ENCODE measurements around the gene S100A7A.

Gene S100A7A

GRCh38 chr1:153415850-153416570 is at the start of gene S100A7A:
Gene S100A7A (plus strand): TSS chr1:153416520. CDS start chr1:153418083, 1,563 bp downstream.
- Histone ChIP-seq H3K9me3 (ENCODE audit: control insufficient read depth, insufficient read depth, low read length) (no peaks in the 10 kb centered on the region), H3K4me1 (ENCODE audit: control insufficient read depth, insufficient read depth, low read length) (no peaks in the 10 kb centered on the region), H3K4me3 (ENCODE audit: low read length) (no peak within 1 kb of the TSS), H3K36me3 (ENCODE audit: control insufficient read depth, insufficient read depth, low read length) (no peaks in the 10 kb centered on the region), H3K27me3 (ENCODE audit: control insufficient read depth, insufficient read depth, low read length) (no peaks in the 10 kb centered on the region), H3K27ac (ENCODE audit: low read length) (no peak within 1 kb of the TSS)
- no peak for DNase-seq (ENCODE audit: low read depth, low spot score)
- WGBS (ENCODE audit: insufficient coverage, insufficient read length), result no CpG with 5 or more reads among the region's 6 CpGs

DNA sequence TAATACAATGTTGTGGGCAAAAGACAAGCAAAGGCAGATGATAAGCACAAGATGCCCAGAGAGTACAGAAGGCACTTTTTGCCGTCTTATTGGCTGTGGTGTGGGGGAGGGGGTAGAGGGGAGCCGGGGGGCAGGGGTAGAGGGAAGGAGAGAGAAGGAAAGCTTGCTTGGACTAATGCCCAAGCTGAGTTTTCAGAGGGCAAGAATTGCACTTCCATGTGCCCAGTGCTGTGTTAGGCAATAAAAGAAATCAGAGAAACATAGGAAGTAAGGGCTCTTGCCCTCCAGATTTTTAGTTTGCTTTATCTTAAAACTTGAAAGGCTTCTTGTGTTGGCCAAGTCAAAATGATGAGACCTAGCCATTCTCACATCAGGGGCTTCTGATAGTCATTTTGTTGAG is 49.2 kb upstream of the S100A7A start:
- no peak overlapping the region for H3K4me3 ChIP-seq (ENCODE audit: low read length)
- H3K4me1 ChIP-seq (ENCODE audit: control insufficient read depth, insufficient read depth, low read length), result no peaks in the 10 kb centered on the region
- DNase-seq (ENCODE audit: low read depth, low spot score), result no peak
- no peaks in the 10 kb centered on the region for H3K27me3 ChIP-seq (ENCODE audit: control insufficient read depth, insufficient read depth, low read length)
- no peak overlapping the region for H3K27ac ChIP-seq (ENCODE audit: low read length)
- H3K9me3 ChIP-seq (ENCODE audit: control insufficient read depth, insufficient read depth, low read length), result no peaks in the 10 kb centered on the region
- no CpG with 5 or more reads among the region's 2 CpGs for WGBS (ENCODE audit: insufficient coverage, insufficient read length)
- H3K36me3 ChIP-seq (ENCODE audit: control insufficient read depth, insufficient read depth, low read length), result no peaks in the 10 kb centered on the region

GRCh38 chr1:153368495-153368894 is 47.8 kb upstream of the S100A7A start:
- no peaks in the 10 kb centered on the region for H3K36me3 ChIP-seq (ENCODE audit: control insufficient read depth, insufficient read depth, low read length)
- H3K27ac ChIP-seq (ENCODE audit: low read length), result no peak overlapping the region
- no CpG with 5 or more reads among the region's 2 CpGs for WGBS (ENCODE audit: insufficient coverage, insufficient read length)
- H3K4me1 ChIP-seq (ENCODE audit: control insufficient read depth, insufficient read depth, low read length), result no peaks in the 10 kb centered on the region
- no peaks in the 10 kb centered on the region for H3K9me3 ChIP-seq (ENCODE audit: control insufficient read depth, insufficient read depth, low read length)
- H3K4me3 ChIP-seq (ENCODE audit: low read length), result no peak overlapping the region
- DNase-seq (ENCODE audit: low read depth, low spot score), result no peak
- no peaks in the 10 kb centered on the region for H3K27me3 ChIP-seq (ENCODE audit: control insufficient read depth, insufficient read depth, low read length)

DNA sequence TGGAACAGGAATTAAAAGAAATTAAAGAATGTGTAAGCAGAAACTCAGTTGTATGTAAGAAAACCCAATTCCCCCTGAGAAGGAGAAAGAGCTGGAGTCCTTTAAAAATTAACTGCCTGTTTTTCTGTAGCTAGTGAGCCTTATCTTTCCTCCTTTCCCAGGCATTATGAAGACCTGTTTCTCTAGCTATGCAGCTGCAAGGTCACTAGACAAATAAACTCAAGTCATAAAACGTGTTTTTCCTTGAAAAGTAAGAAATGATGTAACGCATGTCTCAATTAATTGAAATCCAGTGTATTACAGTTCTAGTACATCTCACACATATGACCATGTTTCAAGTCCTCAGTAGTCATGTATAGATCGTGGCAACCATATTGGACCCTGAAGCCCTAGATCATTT is 46.2 kb upstream of the S100A7A start:
- no CpG with 5 or more reads among the region's 3 CpGs for WGBS (ENCODE audit: insufficient coverage, insufficient read length)
- Histone ChIP-seq H3K4me1 (ENCODE audit: control insufficient read depth, insufficient read depth, low read length) (no peaks in the 10 kb centered on the region), H3K27me3 (ENCODE audit: control insufficient read depth, insufficient read depth, low read length) (no peaks in the 10 kb centered on the region), H3K27ac (ENCODE audit: low read length) (no peak overlapping the region), H3K36me3 (ENCODE audit: control insufficient read depth, insufficient read depth, low read length) (no peaks in the 10 kb centered on the region), H3K9me3 (ENCODE audit: control insufficient read depth, insufficient read depth, low read length) (no peaks in the 10 kb centered on the region), H3K4me3 (ENCODE audit: low read length) (no peak overlapping the region)
- no peak for DNase-seq (ENCODE audit: low read depth, low spot score)

DNA sequence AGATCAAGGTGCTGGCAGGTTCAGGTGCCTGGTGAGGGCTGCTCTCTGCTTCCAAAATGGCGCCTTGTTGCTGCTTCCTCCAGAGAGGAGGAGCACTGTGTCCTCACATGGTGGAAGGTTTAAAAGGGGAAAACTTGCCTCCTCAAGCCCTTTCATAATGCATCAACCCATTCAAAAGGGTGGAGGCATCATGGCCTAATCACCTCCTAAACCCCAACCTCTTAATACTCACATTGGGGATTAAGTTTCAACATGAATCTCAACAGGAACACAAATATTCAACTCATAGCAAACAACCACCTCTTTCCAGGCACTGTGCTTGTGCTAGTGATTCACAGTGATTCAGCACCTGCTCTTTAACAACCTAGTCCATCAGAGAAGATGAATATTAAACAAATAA is 45.1 kb upstream of the S100A7A start:
- Histone ChIP-seq H3K4me3 (ENCODE audit: low read length) (no peak overlapping the region), H3K4me1 (ENCODE audit: control insufficient read depth, insufficient read depth, low read length) (no peaks in the 10 kb centered on the region), H3K27me3 (ENCODE audit: control insufficient read depth, insufficient read depth, low read length) (no peaks in the 10 kb centered on the region), H3K9me3 (ENCODE audit: control insufficient read depth, insufficient read depth, low read length) (no peaks in the 10 kb centered on the region), H3K27ac (ENCODE audit: low read length) (no peak overlapping the region), H3K36me3 (ENCODE audit: control insufficient read depth, insufficient read depth, low read length) (no peaks in the 10 kb centered on the region)
- DNase-seq (ENCODE audit: low read depth, low spot score), result no peak
- no CpG with 5 or more reads among the region's 1 CpG for WGBS (ENCODE audit: insufficient coverage, insufficient read length)

DNA sequence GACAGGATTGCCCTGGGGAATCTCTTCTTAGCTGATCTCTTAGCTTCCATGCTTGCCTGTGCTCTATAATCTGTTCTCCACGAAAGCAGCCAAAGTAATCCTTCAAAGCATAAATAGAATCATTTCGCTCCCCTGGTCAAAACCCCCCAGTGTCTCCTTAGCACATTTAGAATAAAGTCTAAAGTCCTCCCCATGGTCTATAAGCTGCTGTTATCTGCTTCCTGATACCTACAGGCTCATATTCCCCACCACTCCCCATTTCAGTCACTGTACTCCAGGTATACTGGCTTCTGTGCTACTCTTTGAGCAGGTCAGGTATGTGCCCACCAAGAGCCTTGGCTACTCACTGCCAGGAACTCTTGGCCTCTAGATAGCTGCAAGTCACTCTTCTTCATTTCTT is 43.7 kb upstream of the S100A7A start:
- Histone ChIP-seq H3K27ac (ENCODE audit: low read length) (no peak overlapping the region), H3K9me3 (ENCODE audit: control insufficient read depth, insufficient read depth, low read length) (no peaks in the 10 kb centered on the region), H3K4me3 (ENCODE audit: low read length) (no peak overlapping the region), H3K36me3 (ENCODE audit: control insufficient read depth, insufficient read depth, low read length) (no peaks in the 10 kb centered on the region), H3K4me1 (ENCODE audit: control insufficient read depth, insufficient read depth, low read length) (no peaks in the 10 kb centered on the region), H3K27me3 (ENCODE audit: control insufficient read depth, insufficient read depth, low read length) (no peaks in the 10 kb centered on the region)
- no CpG with 5 or more reads among the region's 2 CpGs for WGBS (ENCODE audit: insufficient coverage, insufficient read length)
- DNase-seq (ENCODE audit: low read depth, low spot score), result no peak

GRCh38 chr1:153374071-153374470 is 42.2 kb upstream of the S100A7A start:
- Histone ChIP-seq H3K36me3 (ENCODE audit: control insufficient read depth, insufficient read depth, low read length) (no peaks in the 10 kb centered on the region), H3K9me3 (ENCODE audit: control insufficient read depth, insufficient read depth, low read length) (no peaks in the 10 kb centered on the region), H3K27ac (ENCODE audit: low read length) (no peak overlapping the region), H3K4me1 (ENCODE audit: control insufficient read depth, insufficient read depth, low read length) (no peaks in the 10 kb centered on the region), H3K4me3 (ENCODE audit: low read length) (no peak overlapping the region), H3K27me3 (ENCODE audit: control insufficient read depth, insufficient read depth, low read length) (no peaks in the 10 kb centered on the region)
- no CpG with 5 or more reads among the region's 2 CpGs for WGBS (ENCODE audit: insufficient coverage, insufficient read length)
- no peak for DNase-seq (ENCODE audit: low read depth, low spot score)

- Histone ChIP-seq H3K4me3 (ENCODE audit: low read length) (no peak within 1 kb of the TSS), H3K9me3 (ENCODE audit: control insufficient read depth, insufficient read depth, low read length) (no peaks in the 10 kb centered on the region), H3K27me3 (ENCODE audit: control insufficient read depth, insufficient read depth, low read length) (no peaks in the 10 kb centered on the region), H3K4me1 (ENCODE audit: control insufficient read depth, insufficient read depth, low read length) (no peaks in the 10 kb centered on the region), H3K36me3 (ENCODE audit: control insufficient read depth, insufficient read depth, low read length) (no peaks in the 10 kb centered on the region), H3K27ac (ENCODE audit: low read length) (no peak within 1 kb of the TSS)
- no peak for DNase-seq (ENCODE audit: low read depth, low spot score)
- WGBS (ENCODE audit: insufficient coverage, insufficient read length), result no CpG with 5 or more reads among the region's 1 CpG
Observed at GRCh38 chr1:153375511-153375910, 40.8 kb upstream of the S100A7A start, which contains the start of gene S100A12. Gene S100A12 (minus strand): TSS chr1:153375621. CDS start chr1:153374592, 1,029 bp downstream.

DNA sequence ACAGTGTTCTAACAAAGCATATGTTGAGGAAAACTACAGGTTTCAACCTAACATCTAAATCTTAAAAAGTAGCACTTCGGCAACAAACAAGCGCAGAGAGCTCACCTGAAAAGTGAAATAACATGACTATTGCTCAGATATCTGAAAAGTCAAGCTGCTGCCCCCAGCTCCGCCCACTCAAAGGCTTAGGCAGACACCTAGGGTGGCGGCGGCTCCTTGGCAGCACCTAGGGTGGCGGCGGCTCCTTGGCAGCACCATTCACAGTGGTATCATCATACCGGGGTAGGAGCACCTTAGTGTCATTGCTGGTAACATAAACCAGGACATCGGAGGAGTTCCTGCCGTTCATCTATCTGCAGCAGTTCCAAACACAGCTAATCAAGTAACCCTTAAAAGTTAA is 36.7 kb upstream of the S100A7A start:
- Histone ChIP-seq H3K4me3 (ENCODE audit: low read length) (no peak overlapping the region), H3K27me3 (ENCODE audit: control insufficient read depth, insufficient read depth, low read length) (no peaks in the 10 kb centered on the region), H3K9me3 (ENCODE audit: control insufficient read depth, insufficient read depth, low read length) (no peaks in the 10 kb centered on the region), H3K36me3 (ENCODE audit: control insufficient read depth, insufficient read depth, low read length) (no peaks in the 10 kb centered on the region), H3K4me1 (ENCODE audit: control insufficient read depth, insufficient read depth, low read length) (no peaks in the 10 kb centered on the region), H3K27ac (ENCODE audit: low read length) (no peak overlapping the region)
- no peak for DNase-seq (ENCODE audit: low read depth, low spot score)
- no CpG with 5 or more reads among the region's 10 CpGs for WGBS (ENCODE audit: insufficient coverage, insufficient read length)

DNA sequence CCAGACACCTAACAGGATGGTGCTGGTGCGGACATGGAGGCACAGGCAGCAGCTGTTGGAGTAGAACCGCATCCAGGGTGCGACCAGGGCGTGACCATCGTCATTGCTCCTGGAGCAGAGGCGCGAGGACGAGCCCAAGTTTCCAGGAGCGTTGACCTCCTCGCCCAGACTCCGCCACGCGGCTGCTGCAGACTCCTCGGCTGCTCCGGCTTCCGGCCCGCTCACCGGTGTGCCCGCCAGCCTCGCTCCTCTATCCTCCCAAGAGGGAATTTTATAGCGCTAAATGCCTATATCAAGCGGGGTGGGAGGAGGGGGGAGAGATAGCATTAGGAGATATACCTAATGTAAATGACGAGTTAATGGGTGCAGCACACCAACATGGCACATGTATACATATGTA is 35.6 kb upstream of the S100A7A start:
- no peaks in the 10 kb centered on the region for H3K9me3 ChIP-seq (ENCODE audit: control insufficient read depth, insufficient read depth, low read length)
- H3K36me3 ChIP-seq (ENCODE audit: control insufficient read depth, insufficient read depth, low read length), result no peaks in the 10 kb centered on the region
- H3K27ac ChIP-seq (ENCODE audit: low read length), result no peak overlapping the region
- H3K27me3 ChIP-seq (ENCODE audit: control insufficient read depth, insufficient read depth, low read length), result no peaks in the 10 kb centered on the region
- no CpG with 5 or more reads among the region's 23 CpGs for WGBS (ENCODE audit: insufficient coverage, insufficient read length)
- no peak overlapping the region for H3K4me3 ChIP-seq (ENCODE audit: low read length)
- H3K4me1 ChIP-seq (ENCODE audit: control insufficient read depth, insufficient read depth, low read length), result no peaks in the 10 kb centered on the region
- DNase-seq (ENCODE audit: low read depth, low spot score), result no peak

DNA sequence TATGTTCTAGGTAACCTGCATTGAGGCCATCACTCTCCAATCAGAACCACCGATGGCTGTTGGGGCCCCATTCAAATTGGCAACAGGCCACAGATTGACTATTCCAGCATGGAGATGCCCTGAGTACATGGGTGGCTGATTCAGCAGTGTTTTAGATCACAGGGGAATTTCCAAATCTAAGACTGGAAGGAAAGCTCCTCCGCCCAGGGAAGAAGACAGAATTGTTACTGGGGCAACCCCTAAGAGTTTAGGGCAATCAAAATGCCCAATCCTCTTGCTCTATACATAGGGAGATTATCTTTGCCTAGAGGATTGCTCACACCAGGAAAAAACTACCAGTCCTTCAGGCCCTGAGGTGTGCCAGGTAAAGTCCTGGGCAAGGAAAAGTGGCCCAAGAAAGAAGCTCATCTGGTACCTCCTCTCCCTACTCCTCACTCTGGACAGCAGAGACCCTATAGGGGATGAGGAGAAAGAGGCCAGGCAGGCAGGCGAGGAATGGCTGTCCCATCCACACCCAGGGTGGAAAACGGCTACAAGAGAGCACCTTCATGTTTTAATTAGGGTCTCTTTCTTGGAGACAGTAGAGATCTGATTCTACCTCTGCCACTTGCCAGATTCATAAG is 31.3 kb upstream of the S100A7A start:
- no CpG with 5 or more reads among the region's 4 CpGs for WGBS (ENCODE audit: insufficient coverage, insufficient read length)
- H3K4me1 ChIP-seq (ENCODE audit: control insufficient read depth, insufficient read depth, low read length), result no peaks in the 10 kb centered on the region

More for the DNA sequence above, 31.3 kb upstream of the S100A7A start:
- no peaks in the 10 kb centered on the region for H3K27me3 ChIP-seq (ENCODE audit: control insufficient read depth, insufficient read depth, low read length)
- no peak for DNase-seq (ENCODE audit: low read depth, low spot score)
- H3K9me3 ChIP-seq (ENCODE audit: control insufficient read depth, insufficient read depth, low read length), result no peaks in the 10 kb centered on the region
- no peak overlapping the region for H3K27ac ChIP-seq (ENCODE audit: low read length)
- no peaks in the 10 kb centered on the region for H3K36me3 ChIP-seq (ENCODE audit: control insufficient read depth, insufficient read depth, low read length)
- no peak overlapping the region for H3K4me3 ChIP-seq (ENCODE audit: low read length)
